ENCODE results near the gene DOC2A.
A peak's percentile ranks its signal among the peaks of the same experiment; 100 is the strongest.

Gene DOC2A

DNA sequence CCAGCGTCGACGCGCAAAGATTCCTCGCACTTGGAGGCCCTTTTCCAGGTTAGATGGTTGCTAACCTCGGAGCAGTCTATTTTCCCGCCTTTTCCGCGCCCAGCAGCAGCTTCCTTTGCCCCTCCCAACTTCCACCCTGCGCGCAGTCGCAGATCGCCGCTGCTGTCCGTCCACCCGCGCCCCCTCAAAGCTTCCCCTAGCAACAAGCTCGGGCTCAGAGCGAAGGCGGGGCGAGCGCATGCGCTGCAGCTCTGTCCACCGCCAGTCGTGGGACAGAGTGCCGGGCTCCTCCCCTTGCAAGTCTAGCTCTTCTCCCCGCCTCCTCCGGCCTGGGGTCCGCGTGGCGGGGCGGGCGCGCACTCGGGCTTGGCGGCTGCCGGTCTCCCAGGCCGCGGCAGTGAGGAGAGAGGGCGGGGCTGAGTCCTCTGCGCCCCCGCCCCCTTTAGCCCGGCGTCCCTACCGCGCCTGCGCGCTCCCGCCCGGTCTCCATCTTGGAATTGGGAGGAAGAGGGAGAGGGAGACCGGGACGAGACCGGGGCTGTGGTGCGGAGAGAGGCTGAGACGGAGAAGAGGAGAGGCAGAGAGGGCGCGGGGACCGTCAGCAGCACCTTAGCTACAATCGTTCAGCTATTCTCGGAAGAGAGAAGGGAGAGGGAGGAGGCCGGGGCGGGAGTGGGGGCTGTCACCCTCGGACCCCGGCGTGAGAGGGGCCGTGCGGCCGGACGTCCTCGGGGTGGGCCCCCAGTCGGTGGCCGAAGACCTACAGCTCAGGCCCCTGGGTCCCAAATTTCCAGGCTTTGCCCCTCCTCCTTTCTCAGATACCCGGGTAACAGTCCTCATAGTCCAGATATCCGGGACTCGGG lies 37.2 kb downstream of the DOC2A start, which contains the start of gene TAOK2 (continued):
- TF ChIP-seq TCF7L2 (IDR thresholded peaks at IDR 0.05; ENCODE audit: borderline replicate concordance, low read depth, low read length) (no peak), ZNF555 (tag by site-specific recombination; conservative IDR thresholded peaks at IDR 0.05) (no peak), GFI1B (tag by site-specific recombination; IDR thresholded peaks at IDR 0.05) (0 out of 2 replicates have a peak, but pooled peaks have one; percentile 11), ZBTB1 (tag by site-specific recombination; IDR thresholded peaks at IDR 0.05) (no peak), HOXA7 (CRISPR knock-in tag; IDR thresholded peaks at IDR 0.05; ENCODE audit: borderline replicate concordance) (no peak), ZNF174 (tag by site-specific recombination; IDR thresholded peaks at IDR 0.05) (no peak), MZF1 (tag by site-specific recombination; IDR thresholded peaks at IDR 0.05; ENCODE audit: borderline replicate concordance) (no peak), MEIS1 (CRISPR knock-in tag; IDR thresholded peaks at IDR 0.05; ENCODE audit: borderline replicate concordance) (no peak), ZNF184 (tag by site-specific recombination; IDR thresholded peaks at IDR 0.05) (no peak), ZNF394 (tag by site-specific recombination; IDR thresholded peaks at IDR 0.05; ENCODE audit: borderline replicate concordance) (peak; percentile 42; the same call in 1 of the 2 replicates), ZNF121 (tag by site-specific recombination; IDR thresholded peaks at IDR 0.05) (no peak), BCL6B (tag by site-specific recombination; IDR thresholded peaks at IDR 0.05) (no peak), ZNF223 (tag by site-specific recombination; IDR thresholded peaks at IDR 0.05) (no peak), ZBTB7A (tag by site-specific recombination; IDR thresholded peaks at IDR 0.05; ENCODE audit: low read depth) (peak; percentile 86; the same call in 1 of the 2 replicates), ZNF571 (tag by site-specific recombination; IDR thresholded peaks at IDR 0.05) (no peak), ZNF311 (tag by site-specific recombination; IDR thresholded peaks at IDR 0.05; ENCODE audit: borderline replicate concordance) (no peak), ZNF768 (tag by site-specific recombination; IDR thresholded peaks at IDR 0.05) (no peak), ZNF830 (tag by site-specific recombination; IDR thresholded peaks at IDR 0.05; ENCODE audit: low read depth) (no peak), ZNF600 (tag by site-specific recombination; IDR thresholded peaks at IDR 0.05) (peak; percentile 75), ZNF112 (tag by site-specific recombination; IDR thresholded peaks at IDR 0.05) (no peak), GLI2 (tag by site-specific recombination; IDR thresholded peaks at IDR 0.05; ENCODE audit: borderline replicate concordance, low read depth) (no peak), ZNF10 (tag by site-specific recombination; IDR thresholded peaks at IDR 0.05) (no peak), ZSCAN23 (tag by site-specific recombination; IDR thresholded peaks at IDR 0.05) (0 out of 2 replicates have a peak, but pooled peaks have one; percentile 50), ZNF433 (tag by site-specific recombination; IDR thresholded peaks at IDR 0.05; ENCODE audit: low read depth) (no peak), REPIN1 (tag by site-specific recombination; IDR thresholded peaks at IDR 0.05; ENCODE audit: low read depth) (0 out of 2 replicates have a peak, but pooled peaks have one; percentile 86)
- TF ChIP-seq, protein P1, sequence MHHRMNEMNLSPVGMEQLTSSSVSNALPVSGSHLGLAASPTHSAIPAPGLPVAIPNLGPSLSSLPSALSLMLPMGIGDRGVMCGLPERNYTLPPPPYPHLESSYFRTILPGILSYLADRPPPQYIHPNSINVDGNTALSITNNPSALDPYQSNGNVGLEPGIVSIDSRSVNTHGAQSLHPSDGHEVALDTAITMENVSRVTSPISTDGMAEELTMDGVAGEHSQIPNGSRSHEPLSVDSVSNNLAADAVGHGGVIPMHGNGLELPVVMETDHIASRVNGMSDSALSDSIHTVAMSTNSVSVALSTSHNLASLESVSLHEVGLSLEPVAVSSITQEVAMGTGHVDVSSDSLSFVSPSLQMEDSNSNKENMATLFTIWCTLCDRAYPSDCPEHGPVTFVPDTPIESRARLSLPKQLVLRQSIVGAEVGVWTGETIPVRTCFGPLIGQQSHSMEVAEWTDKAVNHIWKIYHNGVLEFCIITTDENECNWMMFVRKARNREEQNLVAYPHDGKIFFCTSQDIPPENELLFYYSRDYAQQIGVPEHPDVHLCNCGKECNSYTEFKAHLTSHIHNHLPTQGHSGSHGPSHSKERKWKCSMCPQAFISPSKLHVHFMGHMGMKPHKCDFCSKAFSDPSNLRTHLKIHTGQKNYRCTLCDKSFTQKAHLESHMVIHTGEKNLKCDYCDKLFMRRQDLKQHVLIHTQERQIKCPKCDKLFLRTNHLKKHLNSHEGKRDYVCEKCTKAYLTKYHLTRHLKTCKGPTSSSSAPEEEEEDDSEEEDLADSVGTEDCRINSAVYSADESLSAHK (tag by site-specific recombination; IDR thresholded peaks at IDR 0.05): no peak
- TF ChIP-seq, protein P2, sequence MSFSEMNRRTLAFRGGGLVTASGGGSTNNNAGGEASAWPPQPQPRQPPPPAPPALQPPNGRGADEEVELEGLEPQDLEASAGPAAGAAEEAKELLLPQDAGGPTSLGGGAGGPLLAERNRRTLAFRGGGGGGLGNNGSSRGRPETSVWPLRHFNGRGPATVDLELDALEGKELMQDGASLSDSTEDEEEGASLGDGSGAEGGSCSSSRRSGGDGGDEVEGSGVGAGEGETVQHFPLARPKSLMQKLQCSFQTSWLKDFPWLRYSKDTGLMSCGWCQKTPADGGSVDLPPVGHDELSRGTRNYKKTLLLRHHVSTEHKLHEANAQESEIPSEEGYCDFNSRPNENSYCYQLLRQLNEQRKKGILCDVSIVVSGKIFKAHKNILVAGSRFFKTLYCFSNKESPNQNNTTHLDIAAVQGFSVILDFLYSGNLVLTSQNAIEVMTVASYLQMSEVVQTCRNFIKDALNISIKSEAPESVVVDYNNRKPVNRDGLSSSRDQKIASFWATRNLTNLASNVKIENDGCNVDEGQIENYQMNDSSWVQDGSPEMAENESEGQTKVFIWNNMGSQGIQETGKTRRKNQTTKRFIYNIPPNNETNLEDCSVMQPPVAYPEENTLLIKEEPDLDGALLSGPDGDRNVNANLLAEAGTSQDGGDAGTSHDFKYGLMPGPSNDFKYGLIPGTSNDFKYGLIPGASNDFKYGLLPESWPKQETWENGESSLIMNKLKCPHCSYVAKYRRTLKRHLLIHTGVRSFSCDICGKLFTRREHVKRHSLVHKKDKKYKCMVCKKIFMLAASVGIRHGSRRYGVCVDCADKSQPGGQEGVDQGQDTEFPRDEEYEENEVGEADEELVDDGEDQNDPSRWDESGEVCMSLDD (tag by site-specific recombination; IDR thresholded peaks at IDR 0.05): no peak
- TF ChIP-seq, protein P3, sequence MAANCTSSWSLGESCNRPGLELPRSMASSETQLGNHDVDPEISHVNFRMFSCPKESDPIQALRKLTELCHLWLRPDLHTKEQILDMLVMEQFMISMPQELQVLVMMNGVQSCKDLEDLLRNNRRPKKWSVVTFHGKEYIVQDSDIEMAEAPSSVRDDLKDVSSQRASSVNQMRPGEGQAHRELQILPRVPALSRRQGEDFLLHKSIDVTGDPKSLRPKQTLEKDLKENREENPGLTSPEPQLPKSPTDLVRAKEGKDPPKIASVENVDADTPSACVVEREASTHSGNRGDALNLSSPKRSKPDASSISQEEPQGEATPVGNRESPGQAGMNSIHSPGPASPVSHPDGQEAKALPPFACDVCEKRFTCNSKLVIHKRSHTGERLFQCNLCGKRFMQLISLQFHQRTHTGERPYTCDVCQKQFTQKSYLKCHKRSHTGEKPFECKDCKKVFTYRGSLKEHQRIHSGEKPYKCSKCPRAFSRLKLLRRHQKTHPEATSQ (tag by site-specific recombination; IDR thresholded peaks at IDR 0.05): peak; percentile 99
- TF ChIP-seq, protein P4, sequence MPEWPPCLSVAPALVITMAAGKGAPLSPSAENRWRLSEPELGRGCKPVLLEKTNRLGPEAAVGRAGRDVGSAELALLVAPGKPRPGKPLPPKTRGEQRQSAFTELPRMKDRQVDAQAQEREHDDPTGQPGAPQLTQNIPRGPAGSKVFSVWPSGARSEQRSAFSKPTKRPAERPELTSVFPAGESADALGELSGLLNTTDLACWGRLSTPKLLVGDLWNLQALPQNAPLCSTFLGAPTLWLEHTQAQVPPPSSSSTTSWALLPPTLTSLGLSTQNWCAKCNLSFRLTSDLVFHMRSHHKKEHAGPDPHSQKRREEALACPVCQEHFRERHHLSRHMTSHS (tag by site-specific recombination; IDR thresholded peaks at IDR 0.05): no peak
